Lower leg skin (tissue), 4 donors: ENCODE results near the gene SCG3. TPM values are rescaled to one million over a fixed set of nuclear protein-coding genes. Genes with fewer than 3 reads are reported as not detected.

Experiments used
- DNase-seq, 2 donors: peaks; one replicate each; pipeline ENCODE4 v3.0.0-alpha.2; 2019; ENCODE audit warnings: low spot score in 2 of 2
- H3K4me3 ChIP-seq: fragments of 200-600 bp; sonication (generic); 2 replicates; pipeline ENCODE4 v1.5.1; 2017; ENCODE audit warnings: mild to moderate bottlenecking, low read depth; ENCODE audit not compliant: poor library complexity, severe bottlenecking
- CTCF ChIP-seq, 3 donors: fragments of 450-650 bp; IDR thresholded peaks; one replicate each; pipeline ENCODE4 v1.5.1; 2016; ENCODE audit warnings: antibody characterized with exemption in 3 of 3, mild to moderate bottlenecking in 3 of 3, moderate library complexity in 2 of 3
- POLR2A ChIP-seq, 2 donors: fragments of 450-650 bp; IDR thresholded peaks; one replicate each; pipeline ENCODE4 v1.6.1; 2016 to 2017; ENCODE audit warnings: antibody characterized with exemption in 2 of 2, mild to moderate bottlenecking in 1 of 2, moderate library complexity in 1 of 2
- WGBS, 2 donors: methylation state at CpG; one replicate each; pipeline ENCODE4 v1.1.5; 2018; 5-methylcytosine and 5-hydroxymethylcytosine counted together
- intact Hi-C: fragments of 100-400 bp; cut with DNase I; formaldehyde crosslinking; loops from one replicate; pipeline ENCODE4 v1.15.0; 2023; ENCODE audit warnings: low total_unique reads
- total RNA-seq, 4 donors: library from RNA; depleted of rRNA; stranded (reverse); fragments of >200 nt; gene quantifications; one replicate each; pipeline ENCODE4 v1.1.0, GENCODE V29; 2016

The SCG3 gene
- total RNA-seq, 4 donors from 2014 or later, result 0.13 TPM; not detected in 3

GRCh38 chr15:51668446-51668845 is 12.9 kb upstream of the SCG3 start:
- intact Hi-C loops, result no loop called here
- no peak for TF ChIP-seq POLR2A (IDR thresholded peaks at IDR 0.05)
- no peak for TF ChIP-seq CTCF (IDR thresholded peaks at IDR 0.05)
- DNase-seq, result no peak
- no peak overlapping the region for H3K4me3 ChIP-seq
- 89% methylated on average over 5 of the region's 5 CpGs for WGBS, 2 donors

- TF ChIP-seq POLR2A (IDR thresholded peaks at IDR 0.05), result no peak
- TF ChIP-seq CTCF (IDR thresholded peaks at IDR 0.05), result no peak
- H3K4me3 ChIP-seq, result no peak overlapping the region
- intact Hi-C loops, result no loop called here
- no peak for DNase-seq
- 63 to 71% methylated on average over 2 of the region's 2 CpGs for WGBS, 2 donors
Observed at GRCh38 chr15:51669381-51669780, 11.9 kb upstream of the SCG3 start.

GRCh38 chr15:51672155-51672687 is 9.1 kb upstream of the SCG3 start:
- intact Hi-C loops, result no loop called here

GRCh38 chr15:51672913-51673857 is 8.1 kb upstream of the SCG3 start:
- TF ChIP-seq CTCF (IDR thresholded peaks at IDR 0.05), result no peak
- TF ChIP-seq POLR2A (IDR thresholded peaks at IDR 0.05), result no peak
- no peak for DNase-seq
- intact Hi-C loops, result no loop called here
- H3K4me3 ChIP-seq, result no peak overlapping the region
- 46 to 59% methylated on average over 2 of the region's 2 CpGs for WGBS, 2 donors

More at GRCh38 chr15:51672155-51672687, 9.1 kb upstream of the SCG3 start:
- DNase-seq, result no peak
- WGBS, 2 donors, result 29 to 42% methylated on average over 9 of the region's 9 CpGs
- H3K4me3 ChIP-seq, result no peak overlapping the region
- TF ChIP-seq POLR2A (IDR thresholded peaks at IDR 0.05) (no peak), CTCF (IDR thresholded peaks at IDR 0.05) (no peak)

GRCh38 chr15:51675234-51675633 is 6.1 kb upstream of the SCG3 start:
- TF ChIP-seq POLR2A (IDR thresholded peaks at IDR 0.05), result no peak
- TF ChIP-seq CTCF (IDR thresholded peaks at IDR 0.05), result no peak
- no peak for DNase-seq
- WGBS, 2 donors, result 27 to 29% methylated on average over 1 of the region's 1 CpG
- H3K4me3 ChIP-seq, result no peak overlapping the region
- intact Hi-C loops, result no loop called here
